Right atrium auricular region (tissue), 2 donors: ENCODE measurements around the gene PDZD8. TPM values are rescaled to one million over a fixed set of nuclear protein-coding genes. Genes with fewer than 3 reads are reported as not detected.

Source experiments
- DNase-seq: peaks from one replicate; pipeline ENCODE4 v3.0.0-alpha.2; 2019; ENCODE audit warnings: low spot score
- H3K27ac ChIP-seq, 2 donors: fragments of 200-600 bp; sonication (generic); 1 replicate in 1 of 2; 2 replicates in 1 of 2; pipeline ENCODE4 v1.5.1; 2016 to 2019
- H3K27me3 ChIP-seq, 2 donors: fragments of 200-600 bp; sonication (generic); one replicate each; pipeline versions ENCODE4 v1.5.1 to v1.6.0; 2017 to 2019
- H3K36me3 ChIP-seq: fragments of 200-600 bp; sonication (generic); one replicate; pipeline ENCODE4 v1.5.1; 2016
- H3K4me1 ChIP-seq, 2 donors: fragments of 200-600 bp; sonication (generic); one replicate each; pipeline versions ENCODE4 v1.5.1 to v1.6.0; 2017 to 2019
- H3K4me3 ChIP-seq, 2 donors: fragments of 200-600 bp; sonication (generic); 1 replicate in 1 of 2; 2 replicates in 1 of 2; pipeline ENCODE4 v1.5.1; 2017 to 2019; ENCODE audit warnings: mild to moderate bottlenecking in 1 of 2, moderate library complexity in 1 of 2
- H3K9me3 ChIP-seq, 2 donors: fragments of 200-600 bp; sonication (generic); one replicate each; pipeline ENCODE4 v1.5.1; 2019
- total RNA-seq, 2 donors: library from RNA; depleted of rRNA; stranded (reverse); fragments of >200 nt; gene quantifications; one replicate each; pipeline ENCODE4 v1.1.0, GENCODE V29; 2016
- TF ChIP-seq, protein P1 (sequence below), 2 donors: fragments of 200-600 bp; sonication (generic); IDR thresholded peaks; one replicate each; pipeline ENCODE4 v1.5.1; 2019; ENCODE audit warnings: antibody characterized with exemption in 2 of 2

The PDZD8 gene
- total RNA-seq, 2 donors from 2014 or later = 17.7 to 29.4 TPM

- no peak overlapping the region for H3K4me3 ChIP-seq
- H3K27me3 ChIP-seq = no peaks in the 10 kb centered on the region
- no peaks in the 10 kb centered on the region for H3K4me1 ChIP-seq
- TF ChIP-seq, protein P1, sequence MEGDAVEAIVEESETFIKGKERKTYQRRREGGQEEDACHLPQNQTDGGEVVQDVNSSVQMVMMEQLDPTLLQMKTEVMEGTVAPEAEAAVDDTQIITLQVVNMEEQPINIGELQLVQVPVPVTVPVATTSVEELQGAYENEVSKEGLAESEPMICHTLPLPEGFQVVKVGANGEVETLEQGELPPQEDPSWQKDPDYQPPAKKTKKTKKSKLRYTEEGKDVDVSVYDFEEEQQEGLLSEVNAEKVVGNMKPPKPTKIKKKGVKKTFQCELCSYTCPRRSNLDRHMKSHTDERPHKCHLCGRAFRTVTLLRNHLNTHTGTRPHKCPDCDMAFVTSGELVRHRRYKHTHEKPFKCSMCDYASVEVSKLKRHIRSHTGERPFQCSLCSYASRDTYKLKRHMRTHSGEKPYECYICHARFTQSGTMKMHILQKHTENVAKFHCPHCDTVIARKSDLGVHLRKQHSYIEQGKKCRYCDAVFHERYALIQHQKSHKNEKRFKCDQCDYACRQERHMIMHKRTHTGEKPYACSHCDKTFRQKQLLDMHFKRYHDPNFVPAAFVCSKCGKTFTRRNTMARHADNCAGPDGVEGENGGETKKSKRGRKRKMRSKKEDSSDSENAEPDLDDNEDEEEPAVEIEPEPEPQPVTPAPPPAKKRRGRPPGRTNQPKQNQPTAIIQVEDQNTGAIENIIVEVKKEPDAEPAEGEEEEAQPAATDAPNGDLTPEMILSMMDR (IDR thresholded peaks at IDR 0.05) = no peak
- no peaks in the 10 kb centered on the region for H3K9me3 ChIP-seq
- no peak overlapping the region for H3K27ac ChIP-seq
- no peaks in the 10 kb centered on the region for H3K36me3 ChIP-seq
- DNase-seq = no peak
Observed at GRCh38 chr10:117249493-117250093, 125.6 kb downstream of the PDZD8 start.

DNA sequence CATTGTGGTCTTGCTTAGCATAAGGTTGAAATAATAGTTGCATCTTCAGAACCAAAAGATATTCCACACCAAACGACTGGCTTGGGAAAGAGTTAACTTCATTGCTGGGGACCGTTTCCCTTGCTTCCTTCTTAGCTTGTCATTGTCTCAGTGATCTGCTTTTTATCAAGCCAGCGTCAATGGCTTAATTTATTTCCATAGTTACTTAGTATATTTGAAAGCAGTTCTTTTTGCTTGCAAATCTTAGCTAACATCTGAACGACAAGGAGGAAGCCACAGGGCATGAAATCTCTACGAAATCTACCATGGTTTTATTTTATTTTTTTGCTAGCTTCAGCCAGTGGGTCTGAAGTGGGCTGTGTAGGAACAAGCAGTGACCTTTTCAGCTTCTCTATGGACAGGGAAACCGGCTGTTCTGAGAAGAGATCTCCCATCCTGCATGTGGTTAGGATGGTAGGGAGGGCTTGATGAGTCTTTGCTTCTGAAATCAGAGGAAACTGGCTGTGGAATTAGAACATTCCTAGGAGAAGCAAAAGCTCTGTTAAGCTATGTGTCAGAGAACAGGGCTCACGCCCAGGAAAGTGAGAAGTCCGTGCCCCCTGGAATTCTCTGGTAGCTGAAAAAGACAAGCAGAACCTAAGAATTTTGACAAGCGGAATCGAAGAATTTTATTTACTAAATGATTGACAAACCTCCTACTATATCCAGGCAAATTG, 126.3 kb downstream of the PDZD8 start:
- Histone ChIP-seq H3K4me1 (no peaks in the 10 kb centered on the region), H3K27ac (no peak overlapping the region), H3K27me3 (no peaks in the 10 kb centered on the region), H3K4me3 (no peak overlapping the region), H3K9me3 (no peaks in the 10 kb centered on the region), H3K36me3 (no peaks in the 10 kb centered on the region)
- no peak for DNase-seq
- TF ChIP-seq, protein P1 (IDR thresholded peaks at IDR 0.05) = no peak

DNA sequence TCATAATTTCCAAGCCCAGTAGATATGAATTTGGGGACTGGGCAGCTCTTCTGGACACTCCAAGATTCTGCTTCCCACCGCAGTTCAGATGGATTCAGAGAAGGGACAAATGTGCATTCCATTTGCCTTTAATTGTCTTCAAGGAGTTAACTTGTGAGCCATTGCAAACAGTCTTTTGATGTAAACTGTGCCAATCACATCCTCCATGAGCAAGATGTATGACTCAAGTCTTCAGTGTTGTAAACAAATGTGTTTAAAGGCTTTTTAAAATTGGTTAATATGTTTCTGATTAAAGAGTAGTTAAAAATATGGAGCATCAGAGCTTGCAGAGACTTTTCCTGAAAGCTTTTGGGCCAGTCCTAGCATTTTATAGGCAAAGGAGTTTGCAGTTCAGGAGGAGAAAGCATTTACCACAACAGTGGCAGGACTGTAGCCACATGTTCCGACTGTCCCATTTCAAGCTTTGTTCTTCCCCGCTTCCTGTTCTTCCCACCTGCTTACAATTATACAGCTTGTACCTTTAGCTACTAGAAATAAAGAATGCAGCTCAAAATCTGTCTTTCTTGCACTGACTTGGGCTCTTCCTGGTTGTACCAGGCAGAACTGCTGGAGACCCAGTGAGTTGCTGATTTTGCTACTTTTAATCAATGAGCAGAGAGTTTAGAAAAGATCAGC, 128.1 kb downstream of the PDZD8 start:
- no peak for DNase-seq
- H3K27ac ChIP-seq = no peak overlapping the region
- H3K4me3 ChIP-seq = no peak overlapping the region
- no peaks in the 10 kb centered on the region for H3K4me1 ChIP-seq
- TF ChIP-seq, protein P1 (IDR thresholded peaks at IDR 0.05) = no peak
- H3K36me3 ChIP-seq = no peaks in the 10 kb centered on the region
- no peaks in the 10 kb centered on the region for H3K9me3 ChIP-seq
- no peaks in the 10 kb centered on the region for H3K27me3 ChIP-seq

DNA sequence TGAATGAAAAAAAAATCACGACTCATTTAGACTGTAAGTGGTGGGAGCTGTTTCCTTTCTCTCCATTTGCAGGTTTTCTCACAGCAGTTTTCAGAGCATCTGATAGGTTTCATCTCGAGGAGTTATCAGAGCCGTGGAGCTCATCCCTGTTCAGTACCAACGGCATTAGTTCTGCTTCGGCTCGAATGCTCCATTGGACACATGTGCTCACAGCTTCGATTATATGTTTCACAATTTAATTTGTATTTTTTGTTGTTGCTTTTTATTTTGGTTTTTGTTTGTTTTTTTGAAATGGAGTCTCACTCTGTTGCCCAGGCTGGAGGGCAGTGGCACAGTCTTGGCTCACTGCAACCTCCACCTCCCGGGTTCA, 132.8 kb downstream of the PDZD8 start:
- Histone ChIP-seq H3K9me3 (no peaks in the 10 kb centered on the region), H3K27me3 (peaks cover 0 to 14% of the 10 kb centered on the region in 2 donors), H3K4me1 (peaks cover 0 to 14% of the 10 kb centered on the region in 2 donors), H3K27ac (no peak overlapping the region), H3K36me3 (no peaks in the 10 kb centered on the region), H3K4me3 (no peak overlapping the region)
- TF ChIP-seq, protein P1 (IDR thresholded peaks at IDR 0.05) = no peak
- no peak for DNase-seq

- H3K36me3 ChIP-seq = no peaks in the 10 kb centered on the region
- TF ChIP-seq, protein P1 (IDR thresholded peaks at IDR 0.05) = no peak
- H3K27ac ChIP-seq = no peak overlapping the region
- no peak for DNase-seq
- H3K27me3 ChIP-seq = peaks cover 0 to 14% of the 10 kb centered on the region in 2 donors
- H3K9me3 ChIP-seq = no peaks in the 10 kb centered on the region
- H3K4me1 ChIP-seq = peaks cover 0 to 14% of the 10 kb centered on the region in 2 donors
- peak overlapping the region in 1 of 2 donors; percentile 31 for H3K4me3 ChIP-seq
Observed at GRCh38 chr10:117241541-117242462, 133.4 kb downstream of the PDZD8 start.
